Stimulated activated CD4-positive, alpha-beta T cell treated with anti-CD3 and anti-CD28 coated beads, Interleukin-12 subunit alpha, Interleukin-12 subunit beta, amount 100 ng/mL, for 48 hours (primary cell): ENCODE measurements around the gene FNDC10.

Experiments
- DNase-seq, 3 donors: peaks; one replicate each; pipeline ENCODE4 v3.0.0-alpha.2; 2020; ENCODE audit warnings: low read depth in 2 of 3, low spot score in 1 of 3

FNDC10 gene

DNA sequence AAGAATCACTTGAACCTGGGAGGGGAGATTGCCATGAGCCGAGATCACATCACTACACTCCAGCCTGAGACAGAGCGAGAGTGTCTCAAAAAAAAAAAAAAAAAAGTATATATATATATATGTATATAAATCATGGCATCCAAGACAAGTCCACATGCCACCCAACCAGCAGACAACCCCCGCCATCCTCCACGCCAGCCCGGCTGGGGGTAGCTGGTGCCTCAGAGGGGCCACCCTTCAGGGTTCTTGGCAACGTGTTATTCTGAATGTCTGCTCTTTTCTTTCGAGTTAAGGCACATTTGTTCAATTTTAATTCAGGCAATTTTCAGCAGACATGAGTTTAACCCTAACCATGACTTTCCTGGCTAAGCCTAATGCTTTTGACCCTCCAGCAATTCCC is 49.8 kb downstream of the FNDC10 start:
- no peak for DNase-seq

DNA sequence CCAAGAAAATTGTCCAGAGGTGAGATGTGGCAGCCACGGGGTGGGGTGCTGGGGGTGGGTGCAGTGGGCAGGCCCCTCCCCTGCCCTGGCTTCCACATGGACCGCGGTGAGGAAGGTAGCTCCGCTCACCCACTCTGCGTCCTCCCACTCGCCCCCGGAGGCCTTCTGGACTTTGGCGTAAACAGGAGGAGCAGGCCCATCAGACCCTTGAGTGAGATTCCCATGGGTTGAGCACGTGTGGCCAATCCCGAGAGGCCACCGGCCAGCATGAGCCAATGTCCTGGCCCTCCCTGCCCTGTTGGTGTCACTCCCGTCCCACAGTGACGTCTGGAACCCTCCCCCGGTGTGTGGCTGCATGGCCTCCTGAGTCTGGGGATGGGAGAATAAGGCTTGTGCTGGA is 51.3 kb downstream of the FNDC10 start:
- no peak for DNase-seq
